Trophoblast cell (in vitro differentiated cells and primary cell): Measurements from ENCODE around the gene LY6G5C.

Experiments
- DNase-seq, 2 donors: peaks; one replicate each; pipeline ENCODE4 v3.0.0-alpha.2; 2016
- H2AFZ ChIP-seq: 2 replicates; pipeline ENCODE4 v1.6.1; 2013; ENCODE audit warnings: low read length, moderate library complexity, mild to moderate bottlenecking; ENCODE audit not compliant: insufficient read depth, poor library complexity
- H2AK5ac ChIP-seq: 2 replicates; pipeline ENCODE4 v1.6.1; 2013; ENCODE audit warnings: mild to moderate bottlenecking, low read length
- H2BK120ac ChIP-seq: 2 replicates; pipeline ENCODE4 v1.6.1; 2013; ENCODE audit warnings: low read length, mild to moderate bottlenecking, moderate library complexity; ENCODE audit not compliant: insufficient read depth, poor library complexity
- H2BK12ac ChIP-seq: 2 replicates; pipeline ENCODE4 v1.6.1; 2013; ENCODE audit warnings: mild to moderate bottlenecking, low read length, moderate library complexity
- H2BK5ac ChIP-seq: 2 replicates; pipeline ENCODE4 v1.6.1; 2013; ENCODE audit warnings: low read length, low read depth, moderate library complexity, mild to moderate bottlenecking; ENCODE audit not compliant: poor library complexity
- H3K14ac ChIP-seq: 2 replicates; pipeline ENCODE4 v1.6.1; 2013; ENCODE audit warnings: mild to moderate bottlenecking, low read length
- H3K18ac ChIP-seq: 2 replicates; pipeline ENCODE4 v1.6.1; 2013; ENCODE audit warnings: mild to moderate bottlenecking, low read length
- H3K23ac ChIP-seq: 2 replicates; pipeline ENCODE4 v1.6.1; 2013; ENCODE audit warnings: low read length
- H3K27ac ChIP-seq: 2 replicates; pipeline ENCODE4 v1.5.1; 2013; ENCODE audit warnings: low read depth, mild to moderate bottlenecking, inconsistent platforms, low read length, moderate library complexity
- H3K27me3 ChIP-seq: 2 replicates; pipeline ENCODE4 v1.6.1; 2013; ENCODE audit warnings: inconsistent platforms, mild to moderate bottlenecking, low read length, moderate library complexity; ENCODE audit not compliant: insufficient read depth
- H3K36me3 ChIP-seq, 2 experiments: 1 replicate in 1 of 2; 2 replicates in 1 of 2; pipeline ENCODE4 v1.6.1; 2013; ENCODE audit warnings: low read length in 2 of 2, mild to moderate bottlenecking in 2 of 2, moderate library complexity in 1 of 2; ENCODE audit not compliant: insufficient read depth in 2 of 2, control insufficient read depth in 1 of 2
- H3K4ac ChIP-seq: 2 replicates; pipeline ENCODE4 v1.6.1; 2013; ENCODE audit warnings: low read depth, mild to moderate bottlenecking, low read length, moderate library complexity
- H3K4me1 ChIP-seq, 2 experiments: 1 replicate in 1 of 2; 2 replicates in 1 of 2; pipeline ENCODE4 v1.6.1; 2013; ENCODE audit warnings: low read length in 2 of 2, mild to moderate bottlenecking in 2 of 2, moderate library complexity in 1 of 2; ENCODE audit not compliant: insufficient read depth in 2 of 2, control insufficient read depth in 1 of 2
- H3K4me2 ChIP-seq: 2 replicates; pipeline ENCODE4 v1.6.1; 2013; ENCODE audit warnings: inconsistent platforms, mild to moderate bottlenecking, low read length, moderate library complexity
- H3K4me3 ChIP-seq: 2 replicates; pipeline ENCODE4 v1.5.1; 2013; ENCODE audit warnings: mild to moderate bottlenecking, low read depth, low read length, inconsistent platforms
- H3K79me1 ChIP-seq: one replicate; pipeline ENCODE4 v1.6.1; 2013; ENCODE audit warnings: low read length
- H3K79me2 ChIP-seq: 2 replicates; pipeline ENCODE4 v1.6.1; 2013; ENCODE audit warnings: low read length, mild to moderate bottlenecking; ENCODE audit not compliant: control insufficient read depth, insufficient read depth, poor library complexity
- H3K9ac ChIP-seq: 2 replicates; pipeline ENCODE4 v1.6.1; 2013; ENCODE audit warnings: mild to moderate bottlenecking, low read length
- H3K9me3 ChIP-seq: 2 replicates; pipeline ENCODE4 v1.6.1; 2013; ENCODE audit warnings: low read depth, mild to moderate bottlenecking, control low read depth, inconsistent platforms, low read length; ENCODE audit not compliant: insufficient read depth
- H4K12ac ChIP-seq: 2 replicates; pipeline ENCODE4 v1.6.1; 2013; ENCODE audit warnings: low read depth, mild to moderate bottlenecking, low read length, moderate library complexity
- H4K8ac ChIP-seq: 2 replicates; pipeline ENCODE4 v1.6.1; 2013; ENCODE audit warnings: low read depth, mild to moderate bottlenecking, low read length, moderate library complexity
- H4K91ac ChIP-seq: one replicate; pipeline ENCODE4 v1.6.1; 2013; ENCODE audit warnings: low read depth, mild to moderate bottlenecking, low read length, moderate library complexity
- WGBS: extraction: QIAGEN DNeasy Blood & Tissue Kit; methylation state at CpG from one replicate; pipeline ENCODE4 v1.1.7; 2013; ENCODE audit warnings: missing lambda C conversion rate; ENCODE audit not compliant: insufficient read length, insufficient coverage; ENCODE audit errors: extremely low coverage; 5-methylcytosine and 5-hydroxymethylcytosine counted together

LY6G5C gene

DNA sequence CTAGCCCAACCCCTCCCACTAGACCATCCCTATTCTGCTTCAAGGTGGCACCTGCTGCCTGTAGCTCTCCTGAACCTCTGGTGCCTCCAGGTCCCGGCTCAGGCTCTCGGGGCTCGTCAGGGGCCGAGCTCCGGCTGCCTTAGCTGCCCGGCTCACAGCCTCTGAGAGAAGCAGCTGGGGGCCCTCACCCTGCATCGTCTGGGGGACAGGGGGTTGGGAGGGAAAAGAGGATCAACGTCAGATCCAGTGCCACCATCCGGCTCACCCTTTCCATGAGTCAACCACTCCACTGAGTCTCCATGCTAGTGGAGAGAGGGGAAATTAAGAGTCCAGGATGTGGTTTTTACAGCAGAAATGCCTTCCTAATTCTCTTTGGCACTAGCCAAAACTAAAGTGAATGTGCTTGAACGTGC lies 41.4 kb downstream of the LY6G5C start:
- no peaks in the 10 kb centered on the region for H3K4me1 ChIP-seq
- no peak overlapping the region for H2AK5ac ChIP-seq
- H4K12ac ChIP-seq = no peak overlapping the region
- H3K79me2 ChIP-seq = no peaks in the 10 kb centered on the region
- no peak overlapping the region for H3K9ac ChIP-seq
- H3K27ac ChIP-seq = no peak overlapping the region
- no peak overlapping the region for H3K23ac ChIP-seq
- no peak overlapping the region for H3K18ac ChIP-seq
- peaks cover 73 to 86% of the 10 kb centered on the region in 2 experiments for H3K36me3 ChIP-seq
- H3K27me3 ChIP-seq = no peaks in the 10 kb centered on the region
- H3K14ac ChIP-seq = no peak overlapping the region
- H3K4me2 ChIP-seq = no peak overlapping the region
- no peaks in the 10 kb centered on the region for H3K79me1 ChIP-seq
- WGBS = no CpG with 5 or more reads among the region's 10 CpGs
- H3K9me3 ChIP-seq = peaks cover 2% of the 10 kb centered on the region
- H2AFZ ChIP-seq = no peak overlapping the region
- no peak overlapping the region for H4K91ac ChIP-seq
- H4K8ac ChIP-seq = no peak overlapping the region
- no peak overlapping the region for H3K4ac ChIP-seq
- no peak for DNase-seq
- no peak overlapping the region for H3K4me3 ChIP-seq
- no peak overlapping the region for H2BK5ac ChIP-seq
- H2BK12ac ChIP-seq = no peak overlapping the region
- H2BK120ac ChIP-seq = no peak overlapping the region

DNA sequence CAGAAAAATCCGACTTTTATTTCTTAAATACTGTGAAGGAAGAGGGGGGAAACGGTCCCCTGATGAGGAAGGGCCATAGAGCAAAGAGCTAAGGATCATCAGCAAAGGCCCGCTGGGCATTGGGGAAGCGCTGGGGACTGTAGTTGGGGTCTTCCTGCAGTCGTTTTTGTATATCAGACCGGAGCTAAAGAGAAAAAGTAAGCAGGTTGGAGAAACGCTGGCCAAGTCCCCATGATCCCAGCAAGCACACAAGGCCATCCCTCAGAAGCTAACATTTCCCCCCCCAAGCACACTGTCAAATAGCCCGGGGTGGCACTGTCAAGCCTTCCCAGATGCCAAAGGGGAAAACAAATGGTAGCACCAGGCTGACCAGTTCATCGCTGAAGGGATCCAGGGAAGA lies 41.8 kb downstream of the LY6G5C start:
- Histone ChIP-seq H2AK5ac (no peak overlapping the region), H2BK12ac (no peak overlapping the region), H4K8ac (no peak overlapping the region), H3K27me3 (no peaks in the 10 kb centered on the region), H3K9me3 (peaks cover under 1% of the 10 kb centered on the region), H3K79me1 (no peaks in the 10 kb centered on the region), H3K18ac (no peak overlapping the region), H3K79me2 (no peaks in the 10 kb centered on the region), H2BK5ac (no peak overlapping the region), H3K36me3 (peaks cover 73 to 86% of the 10 kb centered on the region in 2 experiments), H3K4me3 (no peak overlapping the region), H3K4me2 (no peak overlapping the region), H4K91ac (no peak overlapping the region), H3K9ac (no peak overlapping the region), H3K14ac (no peak overlapping the region), H3K27ac (no peak overlapping the region), H2BK120ac (no peak overlapping the region), H3K4me1 (no peaks in the 10 kb centered on the region), H3K4ac (no peak overlapping the region), H4K12ac (no peak overlapping the region), H2AFZ (no peak overlapping the region), H3K23ac (no peak overlapping the region)
- no CpG with 5 or more reads among the region's 9 CpGs for WGBS
- DNase-seq = no peak

DNA sequence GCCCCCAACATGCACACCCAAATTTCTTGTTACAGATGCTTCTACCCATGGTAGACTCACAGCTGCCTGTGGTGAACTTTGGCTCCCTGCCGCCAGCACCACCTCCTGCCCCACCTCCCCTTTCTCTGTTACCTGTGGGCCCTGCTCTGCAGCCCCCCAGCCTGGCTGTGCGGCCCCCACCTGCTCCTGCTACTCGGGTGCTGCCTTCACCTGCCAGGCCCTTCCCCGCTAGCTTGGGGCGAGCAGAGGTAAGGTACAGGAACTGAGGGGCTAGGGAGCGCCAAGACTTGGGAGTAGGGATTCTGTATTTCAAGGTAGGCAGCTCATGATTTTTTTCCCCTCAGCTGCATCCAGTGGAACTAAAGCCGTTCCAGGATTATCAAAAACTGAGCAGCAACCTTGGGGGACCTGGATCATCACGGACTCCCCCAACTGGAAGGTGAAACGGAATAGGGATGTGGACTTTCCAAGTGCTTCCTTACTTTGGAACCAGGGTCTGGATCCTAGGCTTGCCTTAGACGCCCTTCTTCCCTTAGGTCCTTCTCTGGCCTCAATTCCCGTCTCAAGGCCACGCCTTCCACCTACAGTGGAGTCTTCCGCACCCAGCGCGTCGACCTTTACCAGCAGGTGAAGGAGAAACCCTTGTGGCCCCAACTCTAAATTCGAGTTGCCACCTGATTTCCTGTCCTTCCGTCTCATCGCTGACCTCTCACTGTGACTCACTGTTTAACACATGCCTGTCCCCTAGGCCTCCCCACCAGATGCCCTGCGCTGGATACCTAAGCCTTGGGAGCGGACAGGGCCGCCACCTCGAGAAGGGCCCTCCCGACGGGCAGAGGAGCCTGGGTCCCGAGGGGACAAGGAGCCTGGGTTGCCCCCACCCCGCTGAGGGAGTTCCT lies 43.9 kb downstream of the LY6G5C start:
- Histone ChIP-seq H3K27ac (no peak overlapping the region), H3K4me1 (no peaks in the 10 kb centered on the region), H3K36me3 (peaks cover 80 to 90% of the 10 kb centered on the region in 2 experiments), H3K9me3 (no peaks in the 10 kb centered on the region), H2BK12ac (no peak overlapping the region), H3K4ac (no peak overlapping the region), H2AK5ac (no peak overlapping the region), H3K14ac (no peak overlapping the region), H2AFZ (no peak overlapping the region), H4K8ac (no peak overlapping the region), H3K27me3 (no peaks in the 10 kb centered on the region), H4K91ac (no peak overlapping the region), H3K9ac (no peak overlapping the region), H3K4me2 (no peak overlapping the region), H3K79me1 (no peaks in the 10 kb centered on the region), H3K79me2 (no peaks in the 10 kb centered on the region), H2BK120ac (no peak overlapping the region), H2BK5ac (no peak overlapping the region), H3K23ac (no peak overlapping the region), H3K18ac (no peak overlapping the region), H3K4me3 (no peak overlapping the region), H4K12ac (no peak overlapping the region)
- no CpG with 5 or more reads among the region's 27 CpGs for WGBS
- no peak for DNase-seq

DNA sequence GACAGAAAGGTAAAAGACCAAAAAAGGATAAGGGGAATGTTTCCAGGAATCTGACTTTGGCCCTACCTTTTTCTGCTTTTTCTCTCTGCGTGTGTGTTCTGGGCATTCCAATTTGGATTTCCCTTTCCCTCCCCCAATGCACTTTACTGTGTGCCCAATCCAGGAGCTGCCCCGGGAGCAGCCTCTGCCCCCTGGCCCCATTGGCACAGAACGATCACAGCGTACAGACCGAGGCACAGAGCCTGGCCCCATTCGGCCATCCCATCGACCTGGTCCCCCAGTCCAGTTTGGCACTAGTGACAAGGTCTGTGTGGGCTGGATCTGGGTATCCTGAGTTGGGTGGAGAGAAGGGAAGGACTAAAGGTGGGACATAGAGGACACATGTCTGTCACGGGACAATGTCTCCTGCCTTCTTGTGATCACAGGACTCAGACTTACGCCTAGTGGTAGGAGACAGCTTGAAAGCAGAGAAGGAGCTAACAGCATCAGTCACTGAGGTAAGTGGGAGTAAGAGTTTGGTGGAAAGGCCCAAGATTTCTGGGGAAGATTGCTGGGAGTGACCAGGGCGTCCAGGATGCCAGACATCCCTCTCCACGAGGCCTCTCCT lies 45.8 kb downstream of the LY6G5C start:
- no peak overlapping the region for H3K4me3 ChIP-seq
- no peaks in the 10 kb centered on the region for H3K27me3 ChIP-seq
- H3K23ac ChIP-seq = no peak overlapping the region
- no peak overlapping the region for H4K8ac ChIP-seq
- H3K4me1 ChIP-seq = no peaks in the 10 kb centered on the region
- no peak overlapping the region for H3K14ac ChIP-seq
- no peak overlapping the region for H3K4ac ChIP-seq
- no peak overlapping the region for H2BK120ac ChIP-seq
- no peak overlapping the region for H3K9ac ChIP-seq
- no CpG with 5 or more reads among the region's 11 CpGs for WGBS
- H3K18ac ChIP-seq = no peak overlapping the region
- H3K4me2 ChIP-seq = no peak overlapping the region
- no peak overlapping the region for H2AFZ ChIP-seq
- H3K36me3 ChIP-seq = peaks cover 80 to 90% of the 10 kb centered on the region in 2 experiments
- no peak overlapping the region for H4K12ac ChIP-seq
- no peak overlapping the region for H2BK12ac ChIP-seq
- no peaks in the 10 kb centered on the region for H3K9me3 ChIP-seq
- no peaks in the 10 kb centered on the region for H3K79me1 ChIP-seq
- no peaks in the 10 kb centered on the region for H3K79me2 ChIP-seq
- H4K91ac ChIP-seq = no peak overlapping the region
- no peak overlapping the region for H3K27ac ChIP-seq
- H2AK5ac ChIP-seq = no peak overlapping the region
- H2BK5ac ChIP-seq = no peak overlapping the region
- no peak for DNase-seq
